ENCODE measurements around the gene HERPUD1. TPM values are rescaled to one million over a fixed set of nuclear protein-coding genes. Genes with fewer than 3 reads are reported as not detected.

Gene HERPUD1
- total RNA-seq, 1 donor from 2014 or later: 110 TPM

- FAIRE-seq (no peak), DNase-seq (ENCODE audit: low read depth) (no peak)
- Histone ChIP-seq H3K36me3 (ENCODE audit: control insufficient read depth, insufficient read depth, low read length) (no peaks in the 10 kb centered on the region), H3K27me3 (ENCODE audit: control insufficient read depth, insufficient read depth, low read length) (peaks cover 2% of the 10 kb centered on the region), H3K4me3 (ENCODE audit: low read depth, low read length) (no peak overlapping the region)
- TF ChIP-seq CTCF (IDR thresholded peaks at IDR 0.05; ENCODE audit: insufficient read depth, low read length, severe bottlenecking): no peak
These were observed 49.9 kb downstream of the HERPUD1 start for GRCh38 chr16:56981729-56982271.

- H3K27me3 ChIP-seq (ENCODE audit: control insufficient read depth, insufficient read depth, low read length): peaks cover 2% of the 10 kb centered on the region
- no peak for TF ChIP-seq CTCF (IDR thresholded peaks at IDR 0.05; ENCODE audit: insufficient read depth, low read length, severe bottlenecking)
- H3K36me3 ChIP-seq (ENCODE audit: control insufficient read depth, insufficient read depth, low read length): no peaks in the 10 kb centered on the region
- FAIRE-seq: no peak
- DNase-seq (ENCODE audit: low read depth): no peak
- H3K4me3 ChIP-seq (ENCODE audit: low read depth, low read length): no peak overlapping the region
These were observed 50.8 kb downstream of the HERPUD1 start for GRCh38 chr16:56982695-56983094.

GRCh38 chr16:56983211-56983751, 51.3 kb downstream of the HERPUD1 start:
- H3K4me3 ChIP-seq (ENCODE audit: low read depth, low read length): no peak overlapping the region
- H3K27me3 ChIP-seq (ENCODE audit: control insufficient read depth, insufficient read depth, low read length): peaks cover 2% of the 10 kb centered on the region
- no peak for TF ChIP-seq CTCF (IDR thresholded peaks at IDR 0.05; ENCODE audit: insufficient read depth, low read length, severe bottlenecking)
- no peak for FAIRE-seq
- no peak for DNase-seq (ENCODE audit: low read depth)
- no peaks in the 10 kb centered on the region for H3K36me3 ChIP-seq (ENCODE audit: control insufficient read depth, insufficient read depth, low read length)

GRCh38 chr16:56984639-56985038, 52.7 kb downstream of the HERPUD1 start:
- H3K36me3 ChIP-seq (ENCODE audit: control insufficient read depth, insufficient read depth, low read length): no peaks in the 10 kb centered on the region
- TF ChIP-seq CTCF (IDR thresholded peaks at IDR 0.05; ENCODE audit: insufficient read depth, low read length, severe bottlenecking): no peak
- H3K27me3 ChIP-seq (ENCODE audit: control insufficient read depth, insufficient read depth, low read length): peaks cover 2% of the 10 kb centered on the region
- DNase-seq (ENCODE audit: low read depth) (peak; percentile 29), FAIRE-seq (no peak)
- H3K4me3 ChIP-seq (ENCODE audit: low read depth, low read length): no peak overlapping the region

GRCh38 chr16:56985288-56985961, 53.5 kb downstream of the HERPUD1 start:
- Histone ChIP-seq H3K36me3 (ENCODE audit: control insufficient read depth, insufficient read depth, low read length) (no peaks in the 10 kb centered on the region), H3K4me3 (ENCODE audit: low read depth, low read length) (no peak overlapping the region), H3K27me3 (ENCODE audit: control insufficient read depth, insufficient read depth, low read length) (peaks cover 2% of the 10 kb centered on the region)
- FAIRE-seq (no peak), DNase-seq (ENCODE audit: low read depth) (peak; percentile 80)
- TF ChIP-seq CTCF (IDR thresholded peaks at IDR 0.05; ENCODE audit: insufficient read depth, low read length, severe bottlenecking): no peak
